Left ventricle myocardium inferior (tissue), 1 donor: ENCODE data around the gene TIAM2. TPM values are rescaled to one million over a fixed set of nuclear protein-coding genes. Genes with fewer than 3 reads are reported as not detected.

Source experiments
- DNase-seq: peaks from one replicate; pipeline ENCODE4 v3.0.0-alpha.2; 2020
- H3K27ac ChIP-seq: fragments of 200-600 bp; replicated peaks from 2 replicates; pipeline ENCODE4 v1.8.0; 2021
- H3K27me3 ChIP-seq: fragments of 200-600 bp; 2 replicates; pipeline ENCODE4 v1.8.0; 2021; ENCODE audit warnings: low read depth
- H3K36me3 ChIP-seq: fragments of 200-600 bp; 2 replicates; pipeline ENCODE4 v1.8.0; 2021
- H3K4me1 ChIP-seq: fragments of 200-600 bp; 2 replicates; pipeline ENCODE4 v1.8.0; 2021
- H3K4me3 ChIP-seq: fragments of 200-600 bp; 2 replicates; pipeline ENCODE4 v1.8.0; 2021; ENCODE audit warnings: mild to moderate bottlenecking, moderate library complexity
- H3K9me3 ChIP-seq: fragments of 200-600 bp; replicated peaks from 2 replicates; pipeline ENCODE4 v1.8.0; 2021
- CTCF ChIP-seq: fragments of 200-600 bp; IDR thresholded peaks from 2 replicates; pipeline ENCODE4 v1.8.0; 2021; ENCODE audit warnings: antibody characterized with exemption, mild to moderate bottlenecking, borderline replicate concordance
- intact Hi-C: fragments of 100-400 bp; cut with micrococcal nuclease; formaldehyde crosslinking; loops from one replicate; pipeline ENCODE4 v1.11.0; 2022
- total RNA-seq: library from RNA; stranded (reverse); fragmentation: NEBNext Ultra II Directional; extraction: Animal tissue kit (Norgen Biotek cat#: 25700); gene quantifications from one replicate; pipeline ENCODE4 v1.2.1, GENCODE V29; 2021
- donor health status: DM: no; HTN: yes; CAD: no; lungs with severe emphysema.

TIAM2 gene
- total RNA-seq, 1 donor from 2014 or later: 12.0 TPM

- no peak for DNase-seq
- Histone ChIP-seq H3K36me3 (no peaks in the 10 kb centered on the region), H3K4me1 (no peaks in the 10 kb centered on the region), H3K27ac (no peak overlapping the region), H3K27me3 (no peaks in the 10 kb centered on the region), H3K9me3 (no peaks in the 10 kb centered on the region), H3K4me3 (no peak overlapping the region)
- TF ChIP-seq CTCF: no peak
- intact Hi-C loops: no loop called here
Measured at GRCh38 chr6:155079985-155080452, 84.9 kb downstream of the TIAM2 start.

- Histone ChIP-seq H3K27ac (no peak overlapping the region), H3K4me3 (no peak overlapping the region), H3K36me3 (no peaks in the 10 kb centered on the region), H3K27me3 (no peaks in the 10 kb centered on the region), H3K4me1 (no peaks in the 10 kb centered on the region), H3K9me3 (no peaks in the 10 kb centered on the region)
- intact Hi-C loops: no loop called here
- no peak for DNase-seq
- no peak for TF ChIP-seq CTCF
Measured at GRCh38 chr6:155080881-155081845, 86.0 kb downstream of the TIAM2 start.

- no peaks in the 10 kb centered on the region for H3K36me3 ChIP-seq
- TF ChIP-seq CTCF: no peak
- no peaks in the 10 kb centered on the region for H3K27me3 ChIP-seq
- DNase-seq: no peak
- H3K4me3 ChIP-seq: no peak overlapping the region
- intact Hi-C loops: no loop called here
- no peaks in the 10 kb centered on the region for H3K9me3 ChIP-seq
- no peak overlapping the region for H3K27ac ChIP-seq
- H3K4me1 ChIP-seq: no peaks in the 10 kb centered on the region
Measured at GRCh38 chr6:155084431-155085123, 89.5 kb downstream of the TIAM2 start.

- no peaks in the 10 kb centered on the region for H3K9me3 ChIP-seq
- intact Hi-C loops: no loop called here
- no peaks in the 10 kb centered on the region for H3K36me3 ChIP-seq
- H3K4me1 ChIP-seq: no peaks in the 10 kb centered on the region
- no peak for DNase-seq
- no peaks in the 10 kb centered on the region for H3K27me3 ChIP-seq
- TF ChIP-seq CTCF: no peak
- no peak overlapping the region for H3K4me3 ChIP-seq
- H3K27ac ChIP-seq: no peak overlapping the region
Measured at GRCh38 chr6:155085582-155086257, 90.6 kb downstream of the TIAM2 start.

GRCh38 chr6:155088856-155089255 lies 93.7 kb downstream of the TIAM2 start:
- intact Hi-C loops: no loop called here
- H3K27me3 ChIP-seq: no peaks in the 10 kb centered on the region
- H3K9me3 ChIP-seq: no peaks in the 10 kb centered on the region
- H3K4me3 ChIP-seq: no peak overlapping the region
- H3K36me3 ChIP-seq: no peaks in the 10 kb centered on the region
- no peak overlapping the region for H3K27ac ChIP-seq
- H3K4me1 ChIP-seq: no peaks in the 10 kb centered on the region
- TF ChIP-seq CTCF: no peak
- no peak for DNase-seq
